AG04449 (cell line): ENCODE measurements around the gene CRYBA2.
A peak's percentile ranks its signal among the peaks of the same experiment; 100 is the strongest.

ENCODE experiments used
- CTCF ChIA-PET: fragments of 350-600 bp; formaldehyde crosslinking; extraction: SDS; loops from one replicate; lab custom pipeline; 2021; ENCODE audit warnings: antibody characterized with exemption; lab: Yijun Ruan, JAX
- POLR2A ChIA-PET: fragments of 400-600, 350-600 bp; formaldehyde crosslinking; extraction: SDS; loops from one replicate; lab custom pipeline; 2020; ENCODE audit warnings: antibody characterized with exemption, inconsistent platforms; lab: Yijun Ruan, JAX
- DNase-seq: peaks from one replicate; pipeline ENCODE4 v3.0.0-alpha.2; 2010; ENCODE audit warnings: low read depth, low spot score
- H3K4me3 ChIP-seq: 2 replicates; pipeline ENCODE4 v1.5.1; 2011; ENCODE audit warnings: low read depth, mild to moderate bottlenecking, control low read depth, low read length
- CTCF ChIP-seq: IDR thresholded peaks from one replicate; pipeline ENCODE4 v1.5.1; 2011; ENCODE audit warnings: mild to moderate bottlenecking, moderate library complexity, low read length, control low read depth, inconsistent platforms; ENCODE audit not compliant: insufficient read depth; ENCODE audit errors: missing control alignments

Gene CRYBA2

GRCh38 chr2:218980735-218981389 lies 12.4 kb downstream of the CRYBA2 start:
- no peak overlapping the region for H3K4me3 ChIP-seq
- no peak for TF ChIP-seq CTCF
- no peak for DNase-seq
- ChIA-PET POLR2A (no interaction called here), CTCF (interaction anchor here (0.6 to 12.7 kb wide), 43 partner anchors 11 to 195 kb away, joined by 3 to 227 read pairs (median 5); partner anchors contain the start of genes CDK5R2, CRYBA2 and NHEJ1)

DNA sequence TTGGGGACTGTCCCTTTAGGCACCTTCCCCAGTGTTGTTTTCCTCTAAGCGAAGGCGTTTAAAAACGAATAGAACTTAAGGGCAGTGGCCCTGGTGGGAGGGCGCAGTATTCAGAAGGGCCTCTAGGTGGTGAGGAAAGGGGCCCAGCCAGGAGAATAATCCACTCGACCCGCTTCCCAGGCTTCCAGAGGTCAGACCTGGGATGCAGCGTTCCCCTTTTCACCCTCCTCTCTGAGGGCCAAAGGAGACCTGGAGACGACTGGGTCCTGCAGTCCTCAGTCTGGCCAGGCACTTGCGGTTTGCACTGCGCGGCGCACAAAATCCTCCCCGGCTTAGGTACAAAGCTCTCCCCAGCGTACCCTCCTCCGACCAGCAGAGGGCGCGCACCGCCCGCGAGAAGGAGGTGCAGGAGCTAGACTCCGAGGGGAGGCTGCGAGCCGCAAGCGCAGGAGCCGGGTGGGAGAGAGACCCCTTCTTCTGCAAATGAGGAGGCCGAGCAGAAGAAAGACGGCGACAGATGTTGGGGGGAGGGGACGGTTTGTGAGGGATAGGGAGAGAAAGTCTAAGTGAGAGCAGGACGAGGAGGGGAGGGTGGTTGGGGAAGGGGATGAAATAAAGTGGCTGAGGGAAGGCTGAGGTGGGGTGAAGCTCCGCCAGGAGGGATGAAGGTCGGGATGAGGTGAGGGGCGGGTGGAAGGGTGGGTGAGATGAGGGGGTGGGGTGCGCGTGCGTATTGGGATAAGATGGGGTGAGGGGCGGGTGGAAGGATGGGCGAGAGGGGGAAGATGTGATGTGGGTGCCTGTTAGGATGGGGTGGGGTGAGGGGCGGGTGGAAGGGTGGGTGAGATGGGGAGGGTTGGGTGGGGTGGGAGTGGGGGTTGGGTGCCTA lies 13.1 kb downstream of the CRYBA2 start:
- TF ChIP-seq CTCF, result peak; percentile 93
- ChIA-PET CTCF (interaction anchor here (0.5 to 12.7 kb wide), 50 partner anchors 10 to 196 kb away, joined by 3 to 227 read pairs (median 4); partner anchors contain the start of genes CDK5R2, CRYBA2 and NHEJ1), POLR2A (no interaction called here)
- no peak for DNase-seq
- H3K4me3 ChIP-seq, result peak overlapping the region; percentile 45

GRCh38 chr2:218975060-218975777 lies 18.0 kb downstream of the CRYBA2 start:
- no peak for DNase-seq
- TF ChIP-seq CTCF, result no peak
- no peak overlapping the region for H3K4me3 ChIP-seq
- POLR2A ChIA-PET, result no interaction called here
- CTCF ChIA-PET, result interaction anchor here (0.9 to 12.7 kb wide), 8 partner anchors 7 to 184 kb away, joined by 3 to 227 read pairs (median 3); partner anchors contain the start of genes CRYBA2 and FEV

DNA sequence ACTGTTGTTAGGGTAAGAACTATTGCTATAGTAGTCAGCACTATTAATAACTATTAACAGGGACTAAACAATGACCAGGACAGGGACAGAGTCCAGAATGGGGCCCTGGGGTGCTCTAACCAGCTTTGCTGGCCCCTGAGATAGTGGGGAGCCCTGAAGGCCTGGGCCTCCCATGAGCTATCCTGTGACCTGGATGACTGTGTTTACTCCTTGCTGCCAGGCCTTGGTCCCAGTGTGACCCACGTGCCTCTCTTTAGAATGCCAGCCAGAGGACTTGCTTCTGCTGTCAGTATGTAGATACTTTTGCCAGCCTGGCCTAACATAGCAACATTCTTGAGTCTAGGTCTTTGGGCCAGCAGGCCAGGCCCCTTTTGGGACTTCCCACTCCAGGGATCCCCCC lies 22.3 kb downstream of the CRYBA2 start:
- CTCF ChIA-PET, result interaction anchor here (1.5 to 2.2 kb wide), 2 partner anchors 9 to 24 kb away, joined by 4 to 9 read pairs; no protein-coding TSS in a partner anchor
- H3K4me3 ChIP-seq, result no peak overlapping the region
- POLR2A ChIA-PET, result no interaction called here
- TF ChIP-seq CTCF, result no peak
- no peak for DNase-seq

- POLR2A ChIA-PET, result no interaction called here
- no peak for TF ChIP-seq CTCF
- DNase-seq, result no peak
- CTCF ChIA-PET, result interaction anchor here (0.6 to 6.0 kb wide), 4 partner anchors 17 to 88 kb away, joined by 3 to 37 read pairs (median 14); no protein-coding TSS in a partner anchor
- no peak overlapping the region for H3K4me3 ChIP-seq
These were observed 29.0 kb downstream of the CRYBA2 start for GRCh38 chr2:218964041-218964771.
